HG02938 (cell line): Measurements from ENCODE around the gene PDE9A.
"Not testable (repeated sequence)": the region's sequence is repeated elsewhere in the genome, so short reads cannot be mapped to it uniquely, and the experiment has no call there.

Source experiments
- ATAC-seq: cut with Tn5 transposase; IDR thresholded peaks from one replicate; pipeline ENCODE4 v1.9.1; 2021; ENCODE audit warnings: mild to moderate bottlenecking, moderate library complexity; ENCODE audit not compliant: unreplicated experiment

The PDE9A gene

GRCh38 chr21:42624095-42624790 lies 29.2 kb upstream of the PDE9A start:
- ATAC-seq = no peak

GRCh38 chr21:42624936-42625335 lies 28.5 kb upstream of the PDE9A start:
- no peak for ATAC-seq

- no peak for ATAC-seq
These were observed 27.2 kb upstream of the PDE9A start for GRCh38 chr21:42626171-42626570.

DNA sequence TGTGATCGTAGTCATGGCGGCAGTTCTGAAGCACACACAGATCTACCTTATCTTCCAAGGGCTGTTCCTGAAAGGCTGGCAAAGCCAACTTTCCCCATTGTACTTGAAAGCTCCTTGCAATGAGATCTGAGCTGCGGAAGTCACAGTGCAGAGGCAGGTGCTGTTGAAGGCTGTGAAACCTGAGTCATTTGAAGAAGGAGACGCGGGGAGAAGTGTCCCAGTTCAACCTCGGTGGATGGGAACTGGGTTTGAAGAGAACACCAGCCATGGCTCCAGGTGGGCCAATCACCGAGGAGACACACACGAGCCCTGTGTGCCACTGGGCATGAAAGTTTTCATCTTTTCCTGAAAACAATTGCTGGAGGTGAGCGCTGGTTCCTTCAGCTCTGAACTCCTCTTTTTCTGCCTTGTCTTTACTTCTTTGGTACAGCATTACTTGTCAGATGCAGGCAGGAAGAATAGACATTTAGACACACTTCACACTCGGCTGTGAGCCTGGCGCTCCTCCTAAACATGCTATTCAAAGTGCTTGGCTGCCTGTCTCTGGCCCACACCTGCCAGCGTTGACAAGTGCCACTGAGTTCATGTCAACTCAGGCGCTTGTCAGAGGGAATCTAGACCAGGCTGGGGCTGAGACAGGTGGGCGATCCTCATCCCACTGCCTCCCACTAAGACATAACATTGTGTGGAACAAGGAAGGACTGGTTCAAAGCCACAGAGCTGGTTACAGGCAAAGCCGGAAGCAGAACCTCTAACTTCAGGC lies 25.7 kb upstream of the PDE9A start:
- no peak for ATAC-seq

DNA sequence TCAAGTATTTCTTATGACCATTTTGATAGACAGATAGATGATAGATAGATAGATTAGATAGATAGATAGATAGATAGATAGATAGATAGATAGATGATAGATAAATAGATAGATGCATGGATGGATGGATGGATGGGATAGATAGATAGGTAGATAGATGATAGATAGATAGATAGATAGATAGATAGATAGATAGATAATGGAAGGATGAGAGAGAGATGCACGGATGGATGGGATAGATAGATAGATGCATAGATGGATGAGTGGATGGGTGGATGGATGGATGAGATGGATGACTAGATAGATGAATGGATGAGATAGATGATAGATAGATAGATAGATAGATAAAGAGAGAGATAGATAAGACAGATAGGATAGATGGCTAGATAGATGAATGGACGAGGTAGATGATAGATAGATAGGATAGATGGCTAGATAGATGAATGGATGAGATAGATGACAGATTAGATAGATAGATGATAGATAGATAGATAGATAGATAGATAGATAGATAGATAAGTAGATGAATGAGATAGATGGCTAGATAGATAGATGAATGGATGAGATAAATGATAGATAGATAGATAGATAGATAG lies 24.9 kb upstream of the PDE9A start:
- ATAC-seq = not testable (repeated sequence)

DNA sequence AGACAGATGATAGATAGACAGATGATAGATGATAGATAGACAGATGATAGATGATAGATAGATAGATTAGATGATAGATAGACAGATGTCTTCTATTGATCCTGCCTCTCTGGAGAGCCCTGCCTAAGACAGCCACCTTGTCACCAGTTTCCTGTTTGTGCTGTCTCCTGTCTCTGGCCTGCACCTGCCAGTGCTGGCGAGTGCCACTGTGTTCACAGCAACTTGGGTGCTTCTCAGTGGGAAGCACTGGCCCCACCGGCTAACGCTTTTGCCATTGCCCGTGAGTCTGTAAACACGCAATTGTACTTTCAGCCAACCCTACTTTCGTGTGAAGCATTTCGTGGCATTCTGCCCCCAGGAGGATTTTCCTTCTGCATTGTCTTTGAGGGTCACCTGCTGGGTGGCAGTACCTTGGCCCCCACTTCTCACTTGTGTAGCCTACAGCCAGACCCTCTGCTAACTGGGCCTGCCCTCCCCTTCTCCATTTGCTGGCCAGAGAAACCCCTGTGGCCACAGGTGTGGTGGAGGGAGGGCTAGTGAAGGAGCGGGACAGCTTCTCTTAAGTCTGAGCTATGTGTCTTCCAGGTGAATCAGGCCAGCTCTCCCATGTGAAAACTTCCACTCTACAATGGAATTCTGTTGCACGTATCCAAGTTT lies 23.4 kb upstream of the PDE9A start:
- ATAC-seq = no peak

DNA sequence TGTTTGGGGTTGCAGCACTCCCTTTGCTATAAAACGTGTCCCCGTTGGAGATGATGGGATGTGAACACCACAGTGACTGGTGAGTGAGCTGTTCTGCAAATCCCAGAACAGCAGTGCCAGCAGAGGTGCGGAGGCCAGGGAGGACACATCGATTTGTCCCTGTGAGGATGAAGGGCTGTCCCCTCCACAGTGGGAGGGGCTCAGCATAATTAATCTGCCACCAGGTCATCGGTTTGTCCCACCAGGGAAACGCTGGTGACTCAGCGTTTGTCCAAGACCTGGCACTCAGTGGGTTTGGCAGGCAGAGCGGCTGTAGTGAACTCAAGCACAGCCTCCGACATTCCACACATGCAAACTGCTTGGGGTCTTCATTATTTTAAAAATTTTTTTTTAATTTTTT lies 22.8 kb upstream of the PDE9A start:
- no peak for ATAC-seq

DNA sequence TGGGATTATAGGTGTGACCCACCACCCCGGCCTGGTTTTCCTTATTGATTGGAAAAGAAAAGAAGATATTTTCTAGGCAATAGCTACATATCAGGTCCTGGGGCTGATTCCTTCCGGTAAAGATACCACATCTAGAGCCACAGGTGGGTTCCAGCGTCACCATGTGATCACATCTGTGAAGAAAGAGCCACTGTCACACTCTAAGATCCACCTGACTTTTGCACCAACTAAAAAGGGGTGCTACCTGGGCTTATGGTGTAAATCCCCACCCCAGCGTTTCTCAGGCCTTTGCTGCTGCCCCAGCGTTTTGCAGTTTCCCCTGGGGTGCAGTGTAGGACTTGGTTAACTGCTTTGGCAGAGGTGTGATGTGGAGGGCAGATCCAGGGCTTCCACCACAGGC lies 22.3 kb upstream of the PDE9A start:
- ATAC-seq = no peak

- ATAC-seq = no peak
These were observed 21.1 kb upstream of the PDE9A start for GRCh38 chr21:42632336-42632751.

DNA sequence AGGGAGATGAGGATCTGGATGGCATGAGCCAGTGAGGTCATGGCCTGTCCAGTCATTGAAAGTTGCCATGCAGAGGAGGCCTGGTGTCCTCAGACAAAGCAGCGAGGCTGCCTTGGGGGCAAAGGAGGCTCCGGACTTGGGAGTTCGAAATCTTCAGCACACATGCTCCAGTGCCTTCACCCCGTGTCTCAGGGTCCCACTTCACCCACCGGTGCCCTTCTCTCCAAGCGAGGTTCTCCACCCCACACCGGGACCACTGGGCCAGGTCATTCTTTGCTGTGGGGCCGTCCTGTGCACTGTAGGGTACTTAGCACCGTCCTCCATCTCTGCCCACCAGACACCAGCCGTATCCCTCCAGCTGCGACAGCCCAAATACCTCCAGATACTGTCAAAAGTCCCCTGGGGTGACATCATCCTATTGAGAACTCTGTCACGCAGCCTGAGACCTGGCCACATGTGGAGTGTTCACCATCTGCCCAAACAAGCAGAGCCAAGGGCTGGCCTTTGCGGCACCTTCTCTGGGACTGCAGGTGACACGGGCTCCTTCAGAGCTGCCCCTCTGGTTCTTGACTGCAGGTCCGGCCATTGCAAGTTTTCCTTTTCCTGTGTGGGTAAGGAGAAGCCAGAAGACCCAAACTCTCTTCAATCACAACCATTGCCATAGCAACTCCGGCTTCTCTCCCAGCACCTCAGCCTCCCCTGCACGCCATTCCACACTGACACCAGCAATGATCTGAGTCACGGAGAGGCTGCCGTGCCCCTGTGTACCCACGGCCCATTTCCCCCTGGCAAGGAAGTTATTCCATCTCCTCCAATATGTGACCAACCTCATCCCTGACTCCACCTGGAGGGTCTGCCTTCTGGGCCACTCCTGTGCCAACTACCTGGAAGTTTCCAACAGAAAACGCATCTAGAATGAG lies 20.4 kb upstream of the PDE9A start:
- no peak for ATAC-seq

DNA sequence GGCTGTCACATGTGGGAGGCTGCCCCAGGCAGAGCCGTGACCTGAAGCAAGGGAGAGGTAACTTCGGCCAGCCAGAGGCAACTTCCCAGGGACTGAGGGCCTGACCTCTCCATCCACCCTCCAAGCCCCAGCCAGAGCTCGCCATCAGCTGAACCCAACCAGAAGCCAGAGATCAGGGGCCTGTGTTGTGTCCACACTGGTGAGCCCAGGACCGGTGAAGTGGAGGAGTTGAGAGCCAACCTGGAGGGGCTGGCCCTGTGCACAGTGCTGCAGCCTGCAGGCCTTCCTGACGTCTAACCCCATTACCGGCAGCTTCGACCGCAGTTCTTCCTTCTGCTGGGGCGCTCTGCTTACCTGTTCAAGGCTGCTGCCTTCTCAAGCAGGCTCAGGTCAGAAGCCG lies 19.6 kb upstream of the PDE9A start:
- no peak for ATAC-seq

DNA sequence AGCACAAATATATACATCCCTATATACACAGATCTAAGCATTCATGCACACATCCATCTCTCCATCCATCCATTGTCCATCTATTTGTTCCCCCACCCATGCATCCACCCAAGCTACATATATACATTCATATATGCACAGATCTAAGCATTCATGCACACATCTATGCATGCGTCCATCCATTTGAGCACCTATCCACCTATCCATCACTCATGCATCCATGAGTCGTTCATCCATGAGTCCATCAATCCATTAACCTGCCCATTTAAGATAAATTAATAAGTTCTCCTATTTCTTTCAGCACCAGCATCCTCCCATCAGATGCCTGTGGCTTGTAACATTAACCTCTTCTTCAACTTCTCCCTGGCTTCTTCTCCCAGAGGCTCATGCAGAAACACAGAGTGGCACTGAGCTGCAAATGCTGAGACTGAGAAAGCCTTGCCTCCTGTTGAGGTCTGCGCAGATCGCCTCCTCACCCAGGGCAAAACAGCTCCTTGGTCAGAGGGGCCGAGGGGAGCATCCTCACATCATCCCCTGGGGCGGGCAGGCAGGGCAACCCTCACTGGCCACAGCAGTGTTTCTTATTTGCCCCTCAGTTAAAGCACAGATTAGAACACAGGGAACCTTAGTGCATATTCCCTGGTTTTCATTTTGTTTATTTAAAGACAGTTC lies 17.4 kb upstream of the PDE9A start:
- ATAC-seq = no peak

DNA sequence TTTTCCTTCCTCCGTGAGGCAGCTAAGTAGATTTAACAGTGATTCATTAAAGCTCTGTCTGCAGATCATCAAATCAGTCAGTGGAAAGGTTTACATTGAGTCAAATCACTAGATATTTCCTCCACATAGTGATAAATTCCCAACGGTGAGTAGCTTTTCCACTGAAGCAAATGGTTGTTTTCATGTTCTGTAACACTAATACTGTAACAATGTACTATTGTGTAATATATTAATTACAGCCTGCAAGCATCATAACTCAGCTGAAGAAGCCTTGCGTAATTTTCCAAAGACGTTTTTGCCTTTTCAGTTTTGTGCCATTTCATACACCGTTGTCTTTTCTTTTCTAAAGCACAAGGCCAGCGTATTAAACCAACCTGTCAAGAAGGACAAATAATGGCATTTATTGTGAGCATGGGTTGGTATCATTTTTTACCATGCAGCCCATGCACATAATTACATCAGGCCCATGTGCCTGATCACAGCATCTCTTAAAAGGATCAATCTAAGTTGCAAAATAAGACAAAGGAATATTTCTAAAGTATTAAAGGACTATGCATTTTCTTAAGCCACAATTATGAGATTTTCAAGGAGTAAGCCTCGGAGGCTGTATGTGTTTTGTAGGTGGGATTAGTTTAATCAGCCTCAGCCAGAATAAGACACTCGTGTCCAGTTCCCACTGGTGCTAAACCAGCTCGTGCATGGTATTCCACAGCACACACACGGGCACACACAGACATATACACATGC lies 16.7 kb upstream of the PDE9A start:
- no peak for ATAC-seq

DNA sequence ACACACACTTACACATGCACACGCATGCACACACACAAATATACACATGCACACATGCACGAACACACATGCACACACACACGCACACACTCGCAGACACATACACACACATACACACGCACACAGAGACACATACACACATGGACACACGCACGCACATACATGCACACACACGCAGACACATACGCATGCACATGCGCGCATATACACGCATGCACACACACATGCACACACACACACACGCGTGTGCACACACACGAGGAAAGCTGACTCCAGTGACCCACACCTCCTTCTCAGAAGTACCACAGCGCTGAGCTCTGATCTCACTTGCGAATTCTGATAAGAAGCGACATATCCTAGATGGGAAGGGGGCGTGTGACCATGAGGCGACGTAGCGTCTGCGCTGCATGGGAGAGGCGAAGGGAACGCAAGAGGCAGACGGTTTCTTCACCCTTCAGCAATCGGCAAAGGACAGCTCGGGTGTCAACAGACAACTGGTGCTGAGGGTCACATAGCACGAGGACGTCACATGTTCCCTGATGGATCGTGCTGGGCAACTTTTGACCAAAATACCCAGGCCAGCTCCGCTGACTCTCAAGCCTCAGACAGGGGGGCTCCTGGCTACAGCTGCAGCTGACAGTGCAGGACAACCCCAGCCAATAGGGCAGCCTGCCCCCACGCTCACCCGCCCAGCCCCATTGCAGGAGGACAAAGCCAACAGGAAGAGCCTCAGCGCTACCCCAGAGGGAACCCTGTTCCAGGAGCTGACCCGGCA lies 16.0 kb upstream of the PDE9A start:
- no peak for ATAC-seq

- no peak for ATAC-seq
These were observed 15.1 kb upstream of the PDE9A start for GRCh38 chr21:42638266-42638863.

- ATAC-seq = no peak
These were observed 13.7 kb upstream of the PDE9A start for GRCh38 chr21:42639646-42640152.

GRCh38 chr21:42640486-42640885 lies 12.9 kb upstream of the PDE9A start:
- no peak for ATAC-seq
